Stimulated activated CD8-positive, alpha-beta memory T cell treated with anti-CD3 and anti-CD28 coated beads, Interleukin-2, amount 100 ng/mL, for 1 hour (primary cell): ENCODE results near the gene CCL1.
"Not testable (repeated sequence)": the region's sequence is repeated elsewhere in the genome, so short reads cannot be mapped to it uniquely, and the experiment has no call there.

Experiments
- DNase-seq, 2 donors: peaks; one replicate each; pipeline ENCODE4 v3.0.0-alpha.2; 2020; ENCODE audit warnings: low read depth in 2 of 2

The CCL1 gene

GRCh38 chr17:34360601-34361270 lies 2.3 kb downstream of the CCL1 start:
- no peak for DNase-seq

GRCh38 chr17:34358631-34359030 lies 4.4 kb downstream of the CCL1 start:
- DNase-seq: no peak

- DNase-seq: no peak
These were observed 5.6 kb downstream of the CCL1 start for GRCh38 chr17:34357398-34357797.

- DNase-seq: no peak
These were observed 6.8 kb downstream of the CCL1 start, which contains the start of gene CCL13 for GRCh38 chr17:34356194-34356593. CCL13 (plus strand) TSS chr17:34356480; CDS start chr17:34356527, 47 bp downstream.

GRCh38 chr17:34354637-34355036 lies 8.4 kb downstream of the CCL1 start:
- no peak for DNase-seq

- DNase-seq: no peak
These were observed 10.8 kb downstream of the CCL1 start for GRCh38 chr17:34352191-34352590.

- no peak for DNase-seq
These were observed 11.9 kb downstream of the CCL1 start for GRCh38 chr17:34351096-34351495.

- no peak for DNase-seq
These were observed 13.3 kb downstream of the CCL1 start for GRCh38 chr17:34349751-34350150.

- DNase-seq: no peak
These were observed 16.0 kb downstream of the CCL1 start for GRCh38 chr17:34347063-34347462.

- no peak for DNase-seq
These were observed 21.1 kb downstream of the CCL1 start for GRCh38 chr17:34341916-34342315.

GRCh38 chr17:34339138-34339770 lies 23.8 kb downstream of the CCL1 start:
- no peak for DNase-seq

- DNase-seq: no peak
These were observed 25.3 kb downstream of the CCL1 start for GRCh38 chr17:34337701-34338100.

GRCh38 chr17:34327580-34327979 lies 35.5 kb downstream of the CCL1 start:
- not testable (repeated sequence) for DNase-seq

- no peak for DNase-seq
These were observed 41.1 kb downstream of the CCL1 start for GRCh38 chr17:34321964-34322363.

- no peak for DNase-seq
These were observed 44.0 kb downstream of the CCL1 start, which contains the start of gene CCL8 for GRCh38 chr17:34319039-34319483. CCL8 (plus strand) TSS chr17:34319435; CDS start chr17:34319502, 67 bp downstream.

GRCh38 chr17:34318474-34318873 lies 44.6 kb downstream of the CCL1 start:
- no peak for DNase-seq

GRCh38 chr17:34314279-34314678 lies 48.8 kb downstream of the CCL1 start:
- DNase-seq: no peak

- no peak for DNase-seq
These were observed 49.9 kb downstream of the CCL1 start for GRCh38 chr17:34313164-34313563.

GRCh38 chr17:34312080-34312479 lies 51.0 kb downstream of the CCL1 start:
- no peak for DNase-seq

GRCh38 chr17:34311291-34311690 lies 51.7 kb downstream of the CCL1 start:
- DNase-seq: no peak
